Ammon's horn (tissue), 1 donor: Measurements from ENCODE around the gene NUAK1.

Experiments
- DNase-seq: peaks from one replicate; pipeline ENCODE4 v3.0.0-alpha.2; 2016; ENCODE audit warnings: low spot score

The NUAK1 gene

GRCh38 chr12:106130474-106131113 lies 8.2 kb downstream of the NUAK1 start:
- DNase-seq = no peak

GRCh38 chr12:106128585-106129328 lies 10.0 kb downstream of the NUAK1 start:
- no peak for DNase-seq

- DNase-seq = no peak
Observed at GRCh38 chr12:106127338-106128126, 11.2 kb downstream of the NUAK1 start.

- DNase-seq = no peak
Observed at GRCh38 chr12:106126441-106127337, 12.1 kb downstream of the NUAK1 start.

GRCh38 chr12:106125351-106126095 lies 13.2 kb downstream of the NUAK1 start:
- DNase-seq = no peak

GRCh38 chr12:106123551-106124081 lies 15.1 kb downstream of the NUAK1 start:
- DNase-seq = no peak

- no peak for DNase-seq
Observed at GRCh38 chr12:106123110-106123509, 15.6 kb downstream of the NUAK1 start.

GRCh38 chr12:106122004-106122403 lies 16.8 kb downstream of the NUAK1 start:
- no peak for DNase-seq

GRCh38 chr12:106120519-106121105 lies 18.1 kb downstream of the NUAK1 start:
- DNase-seq = no peak

- DNase-seq = no peak
Observed at GRCh38 chr12:106119301-106119700, 19.5 kb downstream of the NUAK1 start.

- no peak for DNase-seq
Observed at GRCh38 chr12:106118381-106119130, 20.2 kb downstream of the NUAK1 start.

- DNase-seq = peak; percentile 50
Observed at GRCh38 chr12:106115440-106115839, 23.3 kb downstream of the NUAK1 start.

GRCh38 chr12:106114447-106115068 lies 24.2 kb downstream of the NUAK1 start:
- DNase-seq = no peak

GRCh38 chr12:106113824-106114446 lies 24.8 kb downstream of the NUAK1 start:
- DNase-seq = no peak

- no peak for DNase-seq
Observed at GRCh38 chr12:106113446-106113823, 25.3 kb downstream of the NUAK1 start.

GRCh38 chr12:106113042-106113441 lies 25.7 kb downstream of the NUAK1 start:
- DNase-seq = no peak

GRCh38 chr12:106112145-106112821 lies 26.5 kb downstream of the NUAK1 start:
- DNase-seq = peak; percentile 39

- DNase-seq = no peak
Observed at GRCh38 chr12:106110626-106111300, 28.0 kb downstream of the NUAK1 start.
